ENCODE measurements around the gene PCNX2. TPM values are rescaled to one million over a fixed set of nuclear protein-coding genes. Genes with fewer than 3 reads are reported as not detected.

PCNX2 gene
- polyA plus RNA-seq, 1 donor (not counting 4 experiments of a cell fraction or from before 2014, with no cell fraction given): 18.0 TPM

GRCh38 chr1:233277637-233278606, 17.6 kb downstream of the PCNX2 start:
- no peaks in the 10 kb centered on the region for H4K20me1 ChIP-seq (ENCODE audit: control insufficient read depth, extremely low read depth, insufficient read depth, low read length)
- H3K79me2 ChIP-seq (ENCODE audit: control insufficient read depth, insufficient read depth, low read length): peaks cover 53% of the 10 kb centered on the region
- H3K4me2 ChIP-seq (ENCODE audit: control insufficient read depth, extremely low read depth, insufficient read depth, low read depth, low read length): no peak overlapping the region
- no peak overlapping the region for H3K27ac ChIP-seq (ENCODE audit: control insufficient read depth, insufficient read depth, low read length)
- no peak overlapping the region for H2AFZ ChIP-seq (ENCODE audit: control insufficient read depth, low read length)
- no peak overlapping the region for H3K4me3 ChIP-seq (ENCODE audit: control insufficient read depth in 2 of 3, extremely low read depth in 1 of 3, insufficient read depth in 2 of 3, low read depth in 1 of 3, low read length in 3 of 3)
- no peaks in the 10 kb centered on the region for H3K9me1 ChIP-seq (ENCODE audit: control insufficient read depth, extremely low read depth, insufficient read depth, low read length)
- no peaks in the 10 kb centered on the region for H3K9me3 ChIP-seq (ENCODE audit: control insufficient read depth, low read depth, low read length)
- peaks cover 0 to 1% of the 10 kb centered on the region in 2 experiments for H3K36me3 ChIP-seq (ENCODE audit: control insufficient read depth in 2 of 2, extremely low read depth in 1 of 2, insufficient read depth in 2 of 2, low read length in 2 of 2)
- no peaks in the 10 kb centered on the region for H3K27me3 ChIP-seq (ENCODE audit: control insufficient read depth, extremely low read depth, insufficient read depth, low read length)
- peaks cover 6% of the 10 kb centered on the region for H3K4me1 ChIP-seq (ENCODE audit: control insufficient read depth, extremely low read depth, insufficient read depth, low read length)
- TF ChIP-seq CTCF (optimal IDR thresholded peaks at IDR 0.05 in 1 of 3, IDR thresholded peaks at IDR 0.05 in 1 of 3, conservative IDR thresholded peaks at IDR 0.05 in 1 of 3; ENCODE audit: extremely low read depth in 1 of 3, insufficient read depth in 2 of 3, low read length in 3 of 3) (no peak), EZH2 (IDR thresholded peaks at IDR 0.05; ENCODE audit: low read length) (no peak)
- dilution Hi-C loops (cut with MboI; ENCODE audit: extremely low pct_ligation_motif_present, low sequenced_read_pairs): no loop called here
- H3K9ac ChIP-seq (ENCODE audit: control insufficient read depth, extremely low read depth, insufficient read depth, low read length): no peak overlapping the region
- FAIRE-seq (no peak), DNase-seq (ENCODE audit: low read depth, low spot score) (no peak)

- H3K27ac ChIP-seq (ENCODE audit: control insufficient read depth, insufficient read depth, low read length): no peak overlapping the region
These were observed 25.9 kb downstream of the PCNX2 start for GRCh38 chr1:233269656-233270055.

More at GRCh38 chr1:233269656-233270055, 25.9 kb downstream of the PCNX2 start:
- TF ChIP-seq EZH2 (IDR thresholded peaks at IDR 0.05; ENCODE audit: low read length) (no peak), CTCF (optimal IDR thresholded peaks at IDR 0.05 in 1 of 3, IDR thresholded peaks at IDR 0.05 in 1 of 3, conservative IDR thresholded peaks at IDR 0.05 in 1 of 3; ENCODE audit: extremely low read depth in 1 of 3, insufficient read depth in 2 of 3, low read length in 3 of 3) (no peak)
- Histone ChIP-seq H4K20me1 (ENCODE audit: control insufficient read depth, extremely low read depth, insufficient read depth, low read length) (no peaks in the 10 kb centered on the region), H3K4me1 (ENCODE audit: control insufficient read depth, extremely low read depth, insufficient read depth, low read length) (no peaks in the 10 kb centered on the region), H3K4me2 (ENCODE audit: control insufficient read depth, extremely low read depth, insufficient read depth, low read depth, low read length) (no peak overlapping the region), H3K9me1 (ENCODE audit: control insufficient read depth, extremely low read depth, insufficient read depth, low read length) (no peaks in the 10 kb centered on the region), H3K9ac (ENCODE audit: control insufficient read depth, extremely low read depth, insufficient read depth, low read length) (no peak overlapping the region), H3K4me3 (ENCODE audit: control insufficient read depth in 2 of 3, extremely low read depth in 1 of 3, insufficient read depth in 2 of 3, low read depth in 1 of 3, low read length in 3 of 3) (no peak overlapping the region), H3K36me3 (ENCODE audit: control insufficient read depth in 2 of 2, extremely low read depth in 1 of 2, insufficient read depth in 2 of 2, low read length in 2 of 2) (peaks cover 0 to 1% of the 10 kb centered on the region in 2 experiments), H2AFZ (ENCODE audit: control insufficient read depth, low read length) (no peak overlapping the region), H3K27me3 (ENCODE audit: control insufficient read depth, extremely low read depth, insufficient read depth, low read length) (no peaks in the 10 kb centered on the region), H3K79me2 (ENCODE audit: control insufficient read depth, insufficient read depth, low read length) (peaks cover 24% of the 10 kb centered on the region), H3K9me3 (ENCODE audit: control insufficient read depth, low read depth, low read length) (no peaks in the 10 kb centered on the region)
- FAIRE-seq: peak; percentile 32
- DNase-seq (ENCODE audit: low read depth, low spot score): no peak
- dilution Hi-C loops (cut with MboI; ENCODE audit: extremely low pct_ligation_motif_present, low sequenced_read_pairs): no loop called here
